HG03108 (cell line): ENCODE results near the gene EFCAB8.
A peak's percentile ranks its signal among the peaks of the same experiment; 100 is the strongest.
"Not testable (repeated sequence)": the region's sequence is repeated elsewhere in the genome, so short reads cannot be mapped to it uniquely, and the experiment has no call there.

Source experiments
- ATAC-seq: cut with Tn5 transposase; IDR thresholded peaks from one replicate; pipeline ENCODE4 v1.9.1; 2021; ENCODE audit warnings: moderate library complexity; ENCODE audit not compliant: unreplicated experiment

The EFCAB8 gene

GRCh38 chr20:32969356-32970114, 110.8 kb downstream of the EFCAB8 start:
- no peak for ATAC-seq

- no peak for ATAC-seq
Measured at GRCh38 chr20:32970115-32970972, 111.6 kb downstream of the EFCAB8 start.

- ATAC-seq = no peak
Measured at GRCh38 chr20:32970973-32971300, 112.2 kb downstream of the EFCAB8 start.

GRCh38 chr20:32971703-32972161, 113.0 kb downstream of the EFCAB8 start:
- peak; percentile 15 for ATAC-seq

GRCh38 chr20:32972181-32973076, 113.7 kb downstream of the EFCAB8 start:
- ATAC-seq = peak; percentile 86

GRCh38 chr20:32973077-32973717, 114.5 kb downstream of the EFCAB8 start:
- ATAC-seq = no peak

- not testable (repeated sequence) for ATAC-seq
Measured at GRCh38 chr20:32974204-32975064, 115.7 kb downstream of the EFCAB8 start.

- not testable (repeated sequence) for ATAC-seq
Measured at GRCh38 chr20:32975121-32975520, 116.4 kb downstream of the EFCAB8 start.

- no peak for ATAC-seq
Measured at GRCh38 chr20:32975698-32976674, 117.3 kb downstream of the EFCAB8 start.

GRCh38 chr20:32976746-32977145, 118.0 kb downstream of the EFCAB8 start:
- ATAC-seq = no peak

- ATAC-seq = no peak
Measured at GRCh38 chr20:32977281-32978008, 118.7 kb downstream of the EFCAB8 start.

- ATAC-seq = no peak
Measured at GRCh38 chr20:32978009-32978335, 119.2 kb downstream of the EFCAB8 start.

- ATAC-seq = no peak
Measured at GRCh38 chr20:32979201-32979998, 120.7 kb downstream of the EFCAB8 start.

GRCh38 chr20:32980131-32980941, 121.6 kb downstream of the EFCAB8 start:
- ATAC-seq = no peak

- ATAC-seq = no peak
Measured at GRCh38 chr20:32980990-32981389, 122.3 kb downstream of the EFCAB8 start.
